Trophoblast cell (in vitro differentiated cells and primary cell): ENCODE measurements around the gene KRT8.

ENCODE experiments used
- DNase-seq, 2 donors: peaks; one replicate each; pipeline ENCODE4 v3.0.0-alpha.2; 2016
- H2AFZ ChIP-seq: 2 replicates; pipeline ENCODE4 v1.6.1; 2013; ENCODE audit warnings: low read length, moderate library complexity, mild to moderate bottlenecking; ENCODE audit not compliant: insufficient read depth, poor library complexity
- H2AK5ac ChIP-seq: 2 replicates; pipeline ENCODE4 v1.6.1; 2013; ENCODE audit warnings: mild to moderate bottlenecking, low read length
- H2BK120ac ChIP-seq: 2 replicates; pipeline ENCODE4 v1.6.1; 2013; ENCODE audit warnings: low read length, mild to moderate bottlenecking, moderate library complexity; ENCODE audit not compliant: insufficient read depth, poor library complexity
- H2BK12ac ChIP-seq: 2 replicates; pipeline ENCODE4 v1.6.1; 2013; ENCODE audit warnings: mild to moderate bottlenecking, low read length, moderate library complexity
- H2BK5ac ChIP-seq: 2 replicates; pipeline ENCODE4 v1.6.1; 2013; ENCODE audit warnings: low read length, low read depth, moderate library complexity, mild to moderate bottlenecking; ENCODE audit not compliant: poor library complexity
- H3K14ac ChIP-seq: 2 replicates; pipeline ENCODE4 v1.6.1; 2013; ENCODE audit warnings: mild to moderate bottlenecking, low read length
- H3K18ac ChIP-seq: 2 replicates; pipeline ENCODE4 v1.6.1; 2013; ENCODE audit warnings: mild to moderate bottlenecking, low read length
- H3K23ac ChIP-seq: 2 replicates; pipeline ENCODE4 v1.6.1; 2013; ENCODE audit warnings: low read length
- H3K27ac ChIP-seq: 2 replicates; pipeline ENCODE4 v1.5.1; 2013; ENCODE audit warnings: low read depth, mild to moderate bottlenecking, inconsistent platforms, low read length, moderate library complexity
- H3K27me3 ChIP-seq: 2 replicates; pipeline ENCODE4 v1.6.1; 2013; ENCODE audit warnings: inconsistent platforms, mild to moderate bottlenecking, low read length, moderate library complexity; ENCODE audit not compliant: insufficient read depth
- H3K36me3 ChIP-seq, 2 experiments: 1 replicate in 1 of 2; 2 replicates in 1 of 2; pipeline ENCODE4 v1.6.1; 2013; ENCODE audit warnings: low read length in 2 of 2, mild to moderate bottlenecking in 2 of 2, moderate library complexity in 1 of 2; ENCODE audit not compliant: insufficient read depth in 2 of 2, control insufficient read depth in 1 of 2
- H3K4ac ChIP-seq: 2 replicates; pipeline ENCODE4 v1.6.1; 2013; ENCODE audit warnings: low read depth, mild to moderate bottlenecking, low read length, moderate library complexity
- H3K4me1 ChIP-seq, 2 experiments: 1 replicate in 1 of 2; 2 replicates in 1 of 2; pipeline ENCODE4 v1.6.1; 2013; ENCODE audit warnings: low read length in 2 of 2, mild to moderate bottlenecking in 2 of 2, moderate library complexity in 1 of 2; ENCODE audit not compliant: insufficient read depth in 2 of 2, control insufficient read depth in 1 of 2
- H3K4me2 ChIP-seq: 2 replicates; pipeline ENCODE4 v1.6.1; 2013; ENCODE audit warnings: inconsistent platforms, mild to moderate bottlenecking, low read length, moderate library complexity
- H3K4me3 ChIP-seq: 2 replicates; pipeline ENCODE4 v1.5.1; 2013; ENCODE audit warnings: mild to moderate bottlenecking, low read depth, low read length, inconsistent platforms
- H3K79me1 ChIP-seq: one replicate; pipeline ENCODE4 v1.6.1; 2013; ENCODE audit warnings: low read length
- H3K79me2 ChIP-seq: 2 replicates; pipeline ENCODE4 v1.6.1; 2013; ENCODE audit warnings: low read length, mild to moderate bottlenecking; ENCODE audit not compliant: control insufficient read depth, insufficient read depth, poor library complexity
- H3K9ac ChIP-seq: 2 replicates; pipeline ENCODE4 v1.6.1; 2013; ENCODE audit warnings: mild to moderate bottlenecking, low read length
- H3K9me3 ChIP-seq: 2 replicates; pipeline ENCODE4 v1.6.1; 2013; ENCODE audit warnings: low read depth, mild to moderate bottlenecking, control low read depth, inconsistent platforms, low read length; ENCODE audit not compliant: insufficient read depth
- H4K12ac ChIP-seq: 2 replicates; pipeline ENCODE4 v1.6.1; 2013; ENCODE audit warnings: low read depth, mild to moderate bottlenecking, low read length, moderate library complexity
- H4K8ac ChIP-seq: 2 replicates; pipeline ENCODE4 v1.6.1; 2013; ENCODE audit warnings: low read depth, mild to moderate bottlenecking, low read length, moderate library complexity
- H4K91ac ChIP-seq: one replicate; pipeline ENCODE4 v1.6.1; 2013; ENCODE audit warnings: low read depth, mild to moderate bottlenecking, low read length, moderate library complexity
- WGBS: extraction: QIAGEN DNeasy Blood & Tissue Kit; methylation state at CpG from one replicate; pipeline ENCODE4 v1.1.7; 2013; ENCODE audit warnings: missing lambda C conversion rate; ENCODE audit not compliant: insufficient read length, insufficient coverage; ENCODE audit errors: extremely low coverage; 5-methylcytosine and 5-hydroxymethylcytosine counted together

The KRT8 gene

GRCh38 chr12:52867642-52868041, 37.2 kb downstream of the KRT8 start:
- no peak overlapping the region for H3K23ac ChIP-seq

GRCh38 chr12:52867152-52867551, 37.7 kb downstream of the KRT8 start:
- Histone ChIP-seq H3K79me1 (peaks cover 18% of the 10 kb centered on the region), H3K27me3 (no peaks in the 10 kb centered on the region), H2AFZ (no peak overlapping the region), H3K4ac (no peak overlapping the region), H4K12ac (no peak overlapping the region), H3K79me2 (peaks cover 2% of the 10 kb centered on the region), H4K91ac (no peak overlapping the region), H4K8ac (no peak overlapping the region), H2BK120ac (no peak overlapping the region), H3K4me3 (no peak overlapping the region), H3K23ac (no peak overlapping the region), H2BK12ac (no peak overlapping the region), H3K36me3 (no peaks in the 10 kb centered on the region), H3K9me3 (peaks cover 1% of the 10 kb centered on the region), H3K14ac (no peak overlapping the region), H3K27ac (no peak overlapping the region), H3K18ac (no peak overlapping the region), H3K9ac (no peak overlapping the region), H2AK5ac (no peak overlapping the region), H3K4me2 (no peak overlapping the region), H2BK5ac (no peak overlapping the region), H3K4me1 (peaks cover 24 to 25% of the 10 kb centered on the region in 2 experiments)
- no CpG with 5 or more reads among the region's 5 CpGs for WGBS
- no peak for DNase-seq

More at GRCh38 chr12:52867642-52868041, 37.2 kb downstream of the KRT8 start:
- no peak overlapping the region for H3K9ac ChIP-seq
- no peak overlapping the region for H3K4me2 ChIP-seq
- H2AFZ ChIP-seq = no peak overlapping the region
- H4K91ac ChIP-seq = no peak overlapping the region
- H3K9me3 ChIP-seq = peaks cover 1% of the 10 kb centered on the region
- no peaks in the 10 kb centered on the region for H3K27me3 ChIP-seq
- no peak overlapping the region for H2BK120ac ChIP-seq
- H3K79me1 ChIP-seq = peaks cover 19% of the 10 kb centered on the region
- no peak overlapping the region for H3K18ac ChIP-seq
- no peak for DNase-seq
- no CpG with 5 or more reads among the region's 9 CpGs for WGBS
- no peaks in the 10 kb centered on the region for H3K36me3 ChIP-seq
- no peak overlapping the region for H4K8ac ChIP-seq
- H2BK12ac ChIP-seq = no peak overlapping the region
- no peak overlapping the region for H2AK5ac ChIP-seq
- H3K4ac ChIP-seq = no peak overlapping the region
- H3K4me3 ChIP-seq = no peak overlapping the region
- no peak overlapping the region for H3K27ac ChIP-seq
- H2BK5ac ChIP-seq = no peak overlapping the region
- H4K12ac ChIP-seq = no peak overlapping the region
- peaks cover 25 to 27% of the 10 kb centered on the region in 2 experiments for H3K4me1 ChIP-seq
- peaks cover 2% of the 10 kb centered on the region for H3K79me2 ChIP-seq
- no peak overlapping the region for H3K14ac ChIP-seq

GRCh38 chr12:52865090-52865944, 39.6 kb downstream of the KRT8 start:
- Histone ChIP-seq H2AFZ (no peak overlapping the region), H2BK12ac (no peak overlapping the region), H3K14ac (no peak overlapping the region), H4K8ac (no peak overlapping the region), H2BK120ac (no peak overlapping the region), H2BK5ac (no peak overlapping the region), H3K4me2 (no peak overlapping the region), H3K79me2 (no peaks in the 10 kb centered on the region), H3K36me3 (no peaks in the 10 kb centered on the region), H3K4me1 (peaks cover 6 to 7% of the 10 kb centered on the region in 2 experiments), H3K18ac (no peak overlapping the region), H3K27ac (no peak overlapping the region), H3K79me1 (peaks cover 2% of the 10 kb centered on the region), H3K27me3 (no peaks in the 10 kb centered on the region), H2AK5ac (no peak overlapping the region), H3K4me3 (no peak overlapping the region), H3K23ac (no peak overlapping the region), H4K12ac (no peak overlapping the region), H3K9ac (no peak overlapping the region), H3K9me3 (peaks cover 1% of the 10 kb centered on the region), H4K91ac (no peak overlapping the region), H3K4ac (no peak overlapping the region)
- peak; percentile 79 to 87 for DNase-seq
- WGBS = no CpG with 5 or more reads among the region's 10 CpGs

GRCh38 chr12:52862023-52862422, 42.9 kb downstream of the KRT8 start:
- H2AK5ac ChIP-seq = no peak overlapping the region
- H3K4me2 ChIP-seq = no peak overlapping the region
- WGBS = no CpG with 5 or more reads among the region's 2 CpGs
- H3K4ac ChIP-seq = no peak overlapping the region
- H4K91ac ChIP-seq = no peak overlapping the region
- no peak overlapping the region for H4K12ac ChIP-seq
- no peak overlapping the region for H2BK12ac ChIP-seq
- H2AFZ ChIP-seq = no peak overlapping the region
- H3K79me1 ChIP-seq = no peaks in the 10 kb centered on the region
- no peaks in the 10 kb centered on the region for H3K9me3 ChIP-seq
- H3K27me3 ChIP-seq = no peaks in the 10 kb centered on the region
- H3K18ac ChIP-seq = no peak overlapping the region
- no peak overlapping the region for H3K9ac ChIP-seq
- peak in 1 of 2 donors; percentile 16 for DNase-seq
- H3K36me3 ChIP-seq = no peaks in the 10 kb centered on the region
- H3K4me3 ChIP-seq = no peak overlapping the region
- no peak overlapping the region for H2BK120ac ChIP-seq
- H2BK5ac ChIP-seq = no peak overlapping the region
- no peak overlapping the region for H3K23ac ChIP-seq
- no peaks in the 10 kb centered on the region for H3K4me1 ChIP-seq
- no peak overlapping the region for H3K27ac ChIP-seq
- H4K8ac ChIP-seq = no peak overlapping the region
- H3K14ac ChIP-seq = no peak overlapping the region
- no peaks in the 10 kb centered on the region for H3K79me2 ChIP-seq
